Thoracic aorta (tissue), 2 donors: Measurements from ENCODE around the gene DTNB. TPM values are rescaled to one million over a fixed set of nuclear protein-coding genes. Genes with fewer than 3 reads are reported as not detected.

Experiments used
- ATAC-seq: fragments of 150-250 bp; one replicate; pipeline ENCODE4 v1.8.0; 2017; ENCODE audit warnings: low read depth; ENCODE audit not compliant: insufficient number of reproducible peaks, low FRiP score
- DNase-seq: peaks from one replicate; pipeline ENCODE4 v3.0.0-alpha.2; 2020; ENCODE audit warnings: low spot score
- H3K27ac ChIP-seq, 2 donors: fragments of 200-600 bp; sonication (generic); 1 replicate in 1 of 2; 2 replicates in 1 of 2; pipeline ENCODE4 v1.5.1; 2016; ENCODE audit warnings: mild to moderate bottlenecking in 2 of 2, moderate library complexity in 2 of 2
- H3K27me3 ChIP-seq: fragments of 200-600 bp; sonication (generic); replicated peaks from 2 replicates; pipeline ENCODE4 v1.6.0; 2016; ENCODE audit warnings: mild to moderate bottlenecking; ENCODE audit not compliant: insufficient read depth
- H3K36me3 ChIP-seq: fragments of 200-600 bp; sonication (generic); one replicate; pipeline ENCODE4 v1.5.1; 2016
- H3K4me1 ChIP-seq, 2 donors: fragments of 200-600 bp; sonication (generic); 1 replicate in 1 of 2; 2 replicates in 1 of 2; pipeline versions ENCODE4 v1.5.1 to v1.6.0; 2016; ENCODE audit warnings: low read depth in 2 of 2, mild to moderate bottlenecking in 1 of 2; ENCODE audit not compliant: control insufficient read depth in 1 of 2
- H3K4me3 ChIP-seq: fragments of 200-600 bp; sonication (generic); 2 replicates; pipeline ENCODE4 v1.5.1; 2016; ENCODE audit warnings: mild to moderate bottlenecking
- H3K9me3 ChIP-seq: fragments of 200-600 bp; sonication (generic); 2 replicates; pipeline ENCODE4 v1.5.1; 2016
- total RNA-seq, 2 donors: library from RNA; depleted of rRNA; stranded (reverse); fragments of >200 nt; gene quantifications; one replicate each; pipeline versions ENCODE4 v1.1.0 to v1.2.3, GENCODE V29; 2016
- TF ChIP-seq, protein P1 (sequence below): fragments of 200-600 bp; sonication (generic); IDR thresholded peaks from one replicate; pipeline ENCODE4 v1.5.1; 2019; ENCODE audit warnings: antibody characterized with exemption

The DTNB gene
- total RNA-seq, 2 donors from 2014 or later = 16.3 to 76.2 TPM

DNA sequence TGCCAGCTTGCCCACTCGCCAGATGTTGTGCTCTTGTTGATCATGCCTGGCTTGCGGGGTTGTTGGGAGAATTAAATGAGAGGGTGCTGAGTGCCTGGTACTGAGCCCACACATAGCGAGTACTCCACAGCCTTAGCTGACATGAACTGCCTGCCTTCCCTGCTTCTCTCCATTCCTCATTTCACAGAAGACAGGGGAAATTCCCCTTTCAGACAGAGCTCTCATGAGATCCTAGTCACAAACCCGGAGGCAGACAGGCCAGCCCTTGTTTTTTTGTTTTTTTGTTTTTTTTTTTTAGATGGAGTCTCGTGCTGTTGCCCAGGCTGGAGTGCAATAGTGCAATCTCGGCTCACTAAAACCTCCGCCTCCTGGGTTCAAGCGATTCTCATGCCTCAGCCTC is 314.5 kb downstream of the DTNB start:
- H3K4me1 ChIP-seq = peaks cover 0 to 4% of the 10 kb centered on the region in 2 donors
- no peak for DNase-seq
- TF ChIP-seq, protein P1, sequence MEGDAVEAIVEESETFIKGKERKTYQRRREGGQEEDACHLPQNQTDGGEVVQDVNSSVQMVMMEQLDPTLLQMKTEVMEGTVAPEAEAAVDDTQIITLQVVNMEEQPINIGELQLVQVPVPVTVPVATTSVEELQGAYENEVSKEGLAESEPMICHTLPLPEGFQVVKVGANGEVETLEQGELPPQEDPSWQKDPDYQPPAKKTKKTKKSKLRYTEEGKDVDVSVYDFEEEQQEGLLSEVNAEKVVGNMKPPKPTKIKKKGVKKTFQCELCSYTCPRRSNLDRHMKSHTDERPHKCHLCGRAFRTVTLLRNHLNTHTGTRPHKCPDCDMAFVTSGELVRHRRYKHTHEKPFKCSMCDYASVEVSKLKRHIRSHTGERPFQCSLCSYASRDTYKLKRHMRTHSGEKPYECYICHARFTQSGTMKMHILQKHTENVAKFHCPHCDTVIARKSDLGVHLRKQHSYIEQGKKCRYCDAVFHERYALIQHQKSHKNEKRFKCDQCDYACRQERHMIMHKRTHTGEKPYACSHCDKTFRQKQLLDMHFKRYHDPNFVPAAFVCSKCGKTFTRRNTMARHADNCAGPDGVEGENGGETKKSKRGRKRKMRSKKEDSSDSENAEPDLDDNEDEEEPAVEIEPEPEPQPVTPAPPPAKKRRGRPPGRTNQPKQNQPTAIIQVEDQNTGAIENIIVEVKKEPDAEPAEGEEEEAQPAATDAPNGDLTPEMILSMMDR = no peak
- no peak overlapping the region for H3K4me3 ChIP-seq
- no peaks in the 10 kb centered on the region for H3K27me3 ChIP-seq
- H3K36me3 ChIP-seq = no peaks in the 10 kb centered on the region
- no peak for ATAC-seq
- no peak overlapping the region for H3K27ac ChIP-seq
- H3K9me3 ChIP-seq = no peaks in the 10 kb centered on the region

DNA sequence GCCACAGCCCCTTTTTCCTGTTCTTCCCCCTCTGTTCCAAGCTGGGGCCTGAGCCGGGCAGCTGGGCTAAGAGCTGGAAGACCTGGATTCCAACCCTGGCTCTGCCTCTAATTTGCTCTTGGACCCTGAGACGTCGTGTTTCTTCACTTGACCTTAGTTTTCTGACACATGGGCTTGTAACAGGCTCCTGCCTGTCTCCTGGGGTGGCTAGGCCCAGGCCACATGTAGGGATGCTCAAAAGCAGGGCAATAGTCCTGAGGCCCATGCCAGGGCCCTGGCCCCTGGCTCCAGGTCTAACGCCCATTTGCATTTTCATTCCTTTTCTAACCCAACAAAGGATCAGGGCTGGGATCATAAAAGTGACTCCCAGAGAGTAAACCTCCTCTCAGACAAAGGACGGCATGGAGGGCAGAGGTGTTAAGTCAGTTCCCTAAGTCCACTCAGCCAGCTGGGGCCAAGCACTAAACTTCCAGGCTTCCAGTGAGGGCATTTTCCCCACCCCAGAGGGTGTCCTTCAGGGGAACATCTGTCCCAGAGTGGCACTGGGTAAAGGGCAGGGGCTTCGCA is 315.0 kb downstream of the DTNB start:
- H3K36me3 ChIP-seq = no peaks in the 10 kb centered on the region
- no peak for DNase-seq
- no peaks in the 10 kb centered on the region for H3K27me3 ChIP-seq
- H3K4me3 ChIP-seq = no peak overlapping the region
- no peak overlapping the region for H3K27ac ChIP-seq
- ATAC-seq = no peak
- no peaks in the 10 kb centered on the region for H3K9me3 ChIP-seq
- TF ChIP-seq, protein P1 = no peak
- H3K4me1 ChIP-seq = peaks cover 0 to 4% of the 10 kb centered on the region in 2 donors

DNA sequence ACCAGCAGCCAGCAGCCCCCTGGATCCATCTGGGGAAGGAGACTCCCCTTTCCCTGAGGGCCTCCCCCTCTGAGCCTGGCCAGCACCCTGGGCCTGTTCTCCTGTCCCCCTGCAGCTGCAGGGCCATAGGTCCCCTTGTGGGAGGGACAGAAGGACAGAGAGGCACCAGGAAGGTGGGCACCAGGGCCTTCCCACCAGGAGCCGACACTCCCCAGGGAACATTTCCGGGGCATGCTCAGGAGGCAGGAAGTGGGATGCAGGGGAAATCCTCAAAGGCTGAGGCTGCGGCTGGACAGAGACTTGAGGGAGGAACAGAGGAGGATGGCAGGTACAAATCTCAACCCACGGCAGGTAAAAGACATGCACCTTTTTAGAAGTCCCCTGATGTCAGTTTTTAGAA is 317.3 kb downstream of the DTNB start:
- no peaks in the 10 kb centered on the region for H3K27me3 ChIP-seq
- TF ChIP-seq, protein P1 = no peak
- no peak overlapping the region for H3K4me3 ChIP-seq
- H3K9me3 ChIP-seq = no peaks in the 10 kb centered on the region
- no peaks in the 10 kb centered on the region for H3K4me1 ChIP-seq
- ATAC-seq (no peak), DNase-seq (no peak)
- no peak overlapping the region for H3K27ac ChIP-seq
- H3K36me3 ChIP-seq = no peaks in the 10 kb centered on the region

DNA sequence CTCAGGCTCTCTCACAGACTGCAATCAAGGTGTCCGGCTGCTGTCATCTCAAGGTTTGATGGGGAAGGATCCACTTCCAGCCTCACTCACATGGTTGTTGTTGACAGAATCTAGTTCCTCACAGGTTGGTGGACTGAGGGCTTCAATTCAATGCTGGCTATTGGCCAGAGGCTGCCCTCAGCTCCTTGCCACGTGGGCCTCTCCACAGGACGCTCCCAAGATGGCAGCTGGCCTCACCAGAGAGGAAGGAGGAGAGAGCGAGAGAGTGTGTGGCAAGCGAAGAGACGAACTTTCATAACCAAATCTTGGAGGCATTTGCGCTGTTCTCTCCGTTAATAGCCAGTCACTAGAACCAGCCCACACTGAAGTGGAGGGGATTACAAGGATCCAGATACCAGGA is 318.1 kb downstream of the DTNB start:
- no peaks in the 10 kb centered on the region for H3K9me3 ChIP-seq
- DNase-seq = no peak

DNA sequence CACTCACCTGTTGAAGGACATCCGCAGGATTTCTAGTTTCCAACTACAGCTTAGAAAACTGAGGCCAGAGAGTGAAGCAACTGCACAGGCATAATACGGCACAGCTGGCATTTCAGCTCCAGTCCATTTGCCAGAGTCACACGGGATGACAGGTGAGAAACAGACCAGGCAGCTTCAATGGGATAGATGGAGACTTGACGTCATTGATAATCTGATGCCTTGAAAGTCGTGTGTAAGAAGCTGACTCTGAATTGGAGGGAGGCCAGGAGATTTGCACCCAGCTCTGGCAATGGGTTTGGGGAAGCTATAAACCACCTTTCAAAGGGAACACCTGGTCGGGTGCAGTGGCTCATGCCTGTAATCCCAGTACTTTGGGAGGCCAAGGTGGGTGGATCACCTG is 319.3 kb downstream of the DTNB start:
- Histone ChIP-seq H3K27me3 (no peaks in the 10 kb centered on the region), H3K4me1 (no peaks in the 10 kb centered on the region), H3K36me3 (no peaks in the 10 kb centered on the region), H3K4me3 (no peak overlapping the region), H3K27ac (no peak overlapping the region), H3K9me3 (no peaks in the 10 kb centered on the region)
- TF ChIP-seq, protein P1 = no peak
- DNase-seq = no peak
- no peak for ATAC-seq

More for the DNA sequence above, 318.1 kb downstream of the DTNB start:
- Histone ChIP-seq H3K4me1 (no peaks in the 10 kb centered on the region), H3K36me3 (no peaks in the 10 kb centered on the region), H3K27ac (no peak overlapping the region), H3K4me3 (no peak overlapping the region), H3K27me3 (no peaks in the 10 kb centered on the region)
- TF ChIP-seq, protein P1 = no peak
- ATAC-seq = no peak
